SU-DHL-6 (cell line): ENCODE results near the gene NCOA1.

ENCODE experiments used
- H2AFZ ChIP-seq: fragments of 200-600 bp; sonication (generic); 2 replicates; pipeline ENCODE4 v1.6.1; 2014; ENCODE audit warnings: low read depth, mild to moderate bottlenecking, moderate library complexity, mixed read lengths, antibody characterized with exemption, low read length; ENCODE audit not compliant: severe bottlenecking
- H3F3A ChIP-seq: fragments of 200-600 bp; shearing (Covaris generic); 2 replicates; pipeline ENCODE4 v1.6.0; 2016; ENCODE audit warnings: antibody characterized with exemption, mild to moderate bottlenecking; ENCODE audit not compliant: insufficient read depth
- H3K27ac ChIP-seq: fragments of 200-600 bp; sonication (generic); 2 replicates; pipeline ENCODE4 v1.5.1; 2016; ENCODE audit warnings: low read depth, mild to moderate bottlenecking, low read length, moderate library complexity, mixed read lengths
- H3K27me3 ChIP-seq: fragments of 200-600 bp; sonication (generic), shearing (Covaris generic); 2 replicates; pipeline ENCODE4 v1.6.0; 2014; ENCODE audit warnings: mild to moderate bottlenecking, low read length
- H3K36me3 ChIP-seq: fragments of 200-600 bp; sonication (generic); 2 replicates; pipeline ENCODE4 v1.6.1; 2014; ENCODE audit warnings: mild to moderate bottlenecking, low read length, mixed read lengths
- H3K4me2 ChIP-seq: fragments of 300-600, 200-600 bp; shearing (Covaris generic), sonication (generic); 2 replicates; pipeline ENCODE4 v1.6.0; 2014; ENCODE audit warnings: low read length, low read depth, mild to moderate bottlenecking; ENCODE audit not compliant: poor library complexity, severe bottlenecking
- H3K4me3 ChIP-seq: fragments of 200-600 bp; sonication (generic); 2 replicates; pipeline ENCODE4 v1.5.1; 2014; ENCODE audit warnings: antibody characterized with exemption, low read length, mild to moderate bottlenecking, mixed read lengths; ENCODE audit not compliant: insufficient read depth, poor library complexity, severe bottlenecking
- H3K79me2 ChIP-seq: fragments of 200-600 bp; sonication (generic); 2 replicates; pipeline ENCODE4 v1.6.1; 2014; ENCODE audit warnings: mild to moderate bottlenecking, low read length, moderate library complexity; ENCODE audit not compliant: insufficient read depth
- H3K9ac ChIP-seq: fragments of 200-600 bp; sonication (generic); 2 replicates; pipeline ENCODE4 v1.7.0; 2014; ENCODE audit warnings: mild to moderate bottlenecking, low read length
- H3K9me2 ChIP-seq: fragments of 200-600 bp; sonication (generic); replicated peaks from 2 replicates; pipeline ENCODE4 v1.6.1; 2014; ENCODE audit warnings: low read length; ENCODE audit not compliant: insufficient read depth
- H3K9me3 ChIP-seq: fragments of 200-600 bp; sonication (generic); 2 replicates; pipeline ENCODE4 v1.6.1; 2014; ENCODE audit warnings: low read length, mixed read lengths; ENCODE audit not compliant: insufficient read depth
- H4K20me1 ChIP-seq: fragments of 200-600 bp; sonication (generic); 2 replicates; pipeline ENCODE4 v1.6.1; 2014; ENCODE audit warnings: low read depth, mild to moderate bottlenecking, antibody characterized with exemption, low read length, moderate library complexity, mixed read lengths
- EZH2phosphoT487 ChIP-seq: fragments of 200-600 bp; sonication (generic), shearing (Covaris generic); conservative IDR thresholded peaks from 2 replicates; pipeline ENCODE4 v1.6.1; 2018; ENCODE audit warnings: mild to moderate bottlenecking, antibody characterized with exemption, low read length, moderate library complexity, mixed read lengths
- TF ChIP-seq, protein P1 (sequence below): fragments of 200-600 bp; sonication (generic); IDR thresholded peaks from one replicate; pipeline ENCODE4 v1.5.1; 2017; ENCODE audit warnings: antibody characterized with exemption, mild to moderate bottlenecking, low read length, moderate library complexity; ENCODE audit not compliant: insufficient read depth, poor library complexity, severe bottlenecking

NCOA1 gene

GRCh38 chr2:24497685-24498084 is 6.6 kb downstream of the NCOA1 start:
- TF ChIP-seq, protein P1, sequence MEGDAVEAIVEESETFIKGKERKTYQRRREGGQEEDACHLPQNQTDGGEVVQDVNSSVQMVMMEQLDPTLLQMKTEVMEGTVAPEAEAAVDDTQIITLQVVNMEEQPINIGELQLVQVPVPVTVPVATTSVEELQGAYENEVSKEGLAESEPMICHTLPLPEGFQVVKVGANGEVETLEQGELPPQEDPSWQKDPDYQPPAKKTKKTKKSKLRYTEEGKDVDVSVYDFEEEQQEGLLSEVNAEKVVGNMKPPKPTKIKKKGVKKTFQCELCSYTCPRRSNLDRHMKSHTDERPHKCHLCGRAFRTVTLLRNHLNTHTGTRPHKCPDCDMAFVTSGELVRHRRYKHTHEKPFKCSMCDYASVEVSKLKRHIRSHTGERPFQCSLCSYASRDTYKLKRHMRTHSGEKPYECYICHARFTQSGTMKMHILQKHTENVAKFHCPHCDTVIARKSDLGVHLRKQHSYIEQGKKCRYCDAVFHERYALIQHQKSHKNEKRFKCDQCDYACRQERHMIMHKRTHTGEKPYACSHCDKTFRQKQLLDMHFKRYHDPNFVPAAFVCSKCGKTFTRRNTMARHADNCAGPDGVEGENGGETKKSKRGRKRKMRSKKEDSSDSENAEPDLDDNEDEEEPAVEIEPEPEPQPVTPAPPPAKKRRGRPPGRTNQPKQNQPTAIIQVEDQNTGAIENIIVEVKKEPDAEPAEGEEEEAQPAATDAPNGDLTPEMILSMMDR: no peak
- no peak for TF ChIP-seq EZH2phosphoT487
- no peaks in the 10 kb centered on the region for H3K9me2 ChIP-seq
- H3K4me2 ChIP-seq: no peak overlapping the region
- H4K20me1 ChIP-seq: peaks cover 10% of the 10 kb centered on the region; the same call in 1 of the 2 replicates
- H3K36me3 ChIP-seq: no peaks in the 10 kb centered on the region
- H3K27ac ChIP-seq: no peak overlapping the region
- no peak overlapping the region for H2AFZ ChIP-seq
- H3K9me3 ChIP-seq: no peaks in the 10 kb centered on the region
- no peak overlapping the region for H3K4me3 ChIP-seq
- H3K79me2 ChIP-seq: 0 out of 2 replicates have a peak, but pooled peaks cover 6% of the 10 kb centered on the region
- peaks cover 12% of the 10 kb centered on the region for H3F3A ChIP-seq
- H3K9ac ChIP-seq: no peak overlapping the region
- H3K27me3 ChIP-seq: no peaks in the 10 kb centered on the region

GRCh38 chr2:24498121-24498520 is 7.1 kb downstream of the NCOA1 start:
- TF ChIP-seq, protein P1: no peak
- TF ChIP-seq EZH2phosphoT487: no peak
- Histone ChIP-seq H3K9ac (no peak overlapping the region), H3K4me2 (no peak overlapping the region), H3K9me2 (no peaks in the 10 kb centered on the region), H3F3A (peaks cover 8% of the 10 kb centered on the region), H3K9me3 (no peaks in the 10 kb centered on the region), H3K36me3 (no peaks in the 10 kb centered on the region), H3K27me3 (no peaks in the 10 kb centered on the region), H4K20me1 (peaks cover 10% of the 10 kb centered on the region; the same call in 1 of the 2 replicates), H3K27ac (no peak overlapping the region), H2AFZ (no peak overlapping the region), H3K4me3 (no peak overlapping the region), H3K79me2 (0 out of 2 replicates have a peak, but pooled peaks cover 6% of the 10 kb centered on the region)

DNA sequence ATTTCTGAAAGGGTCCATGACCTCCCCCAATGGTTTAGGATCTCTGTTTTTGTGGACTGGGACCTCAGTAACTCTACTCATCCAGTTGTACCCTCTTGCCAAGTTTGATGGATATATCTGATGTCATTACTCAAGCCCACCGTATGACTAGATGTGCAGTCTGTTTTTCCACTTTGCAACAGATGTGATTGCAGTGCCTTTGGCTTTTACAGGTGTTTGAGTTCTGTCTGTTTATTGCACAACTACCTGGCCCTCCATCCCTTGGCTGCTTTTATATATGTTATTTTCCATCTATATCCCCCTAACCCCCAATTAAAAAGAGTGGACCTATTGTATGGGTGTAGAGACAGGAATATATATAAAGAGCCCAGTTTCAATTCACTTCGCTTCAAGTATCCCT is 10.8 kb downstream of the NCOA1 start:
- Histone ChIP-seq H3K4me3 (no peak overlapping the region), H4K20me1 (peaks cover 10% of the 10 kb centered on the region; the same call in 1 of the 2 replicates), H3K79me2 (0 out of 2 replicates have a peak, but pooled peaks cover under 1% of the 10 kb centered on the region), H3K36me3 (no peaks in the 10 kb centered on the region), H3K27me3 (no peaks in the 10 kb centered on the region), H3K9me3 (no peaks in the 10 kb centered on the region), H3K9me2 (no peaks in the 10 kb centered on the region), H2AFZ (no peak overlapping the region), H3F3A (no peaks in the 10 kb centered on the region), H3K9ac (no peak overlapping the region), H3K27ac (no peak overlapping the region), H3K4me2 (no peak overlapping the region)
- TF ChIP-seq EZH2phosphoT487: no peak
- TF ChIP-seq, protein P1: no peak
